GM19395 (cell line): Measurements from ENCODE around the gene MYCBP2.

Experiments used
- ATAC-seq: cut with Tn5 transposase; IDR thresholded peaks from one replicate; pipeline ENCODE4 v1.9.1; 2021; ENCODE audit warnings: mild to moderate bottlenecking, moderate library complexity; ENCODE audit not compliant: unreplicated experiment

The MYCBP2 gene

DNA sequence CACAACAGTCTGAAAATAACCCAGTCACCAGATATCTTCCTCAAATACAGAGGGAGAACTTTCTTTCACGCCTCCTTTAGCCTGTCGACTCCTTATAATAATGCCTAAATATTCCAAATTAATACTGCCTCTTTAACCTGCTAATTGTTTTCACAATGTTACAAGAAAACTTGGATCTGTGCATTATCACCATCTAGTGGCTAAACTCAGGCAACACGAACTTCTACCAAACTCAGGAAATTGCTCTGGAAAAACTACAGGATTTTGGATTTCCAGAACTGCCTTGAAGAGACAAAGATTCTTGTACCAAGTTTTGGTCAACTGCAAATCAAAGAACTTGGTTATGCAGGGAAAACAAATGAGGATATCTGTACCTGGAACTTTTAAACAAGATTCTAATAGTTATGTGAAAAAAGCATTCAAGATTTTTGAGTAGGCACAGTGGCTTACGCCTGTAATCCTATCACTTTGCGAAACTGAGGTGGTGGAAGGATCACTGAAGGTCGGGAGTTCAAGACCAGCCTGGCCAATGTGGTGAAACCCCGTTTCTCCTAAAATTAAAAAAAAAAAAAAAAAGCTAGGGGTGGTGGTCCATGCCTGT lies 324.2 kb downstream of the MYCBP2 start:
- no peak for ATAC-seq

DNA sequence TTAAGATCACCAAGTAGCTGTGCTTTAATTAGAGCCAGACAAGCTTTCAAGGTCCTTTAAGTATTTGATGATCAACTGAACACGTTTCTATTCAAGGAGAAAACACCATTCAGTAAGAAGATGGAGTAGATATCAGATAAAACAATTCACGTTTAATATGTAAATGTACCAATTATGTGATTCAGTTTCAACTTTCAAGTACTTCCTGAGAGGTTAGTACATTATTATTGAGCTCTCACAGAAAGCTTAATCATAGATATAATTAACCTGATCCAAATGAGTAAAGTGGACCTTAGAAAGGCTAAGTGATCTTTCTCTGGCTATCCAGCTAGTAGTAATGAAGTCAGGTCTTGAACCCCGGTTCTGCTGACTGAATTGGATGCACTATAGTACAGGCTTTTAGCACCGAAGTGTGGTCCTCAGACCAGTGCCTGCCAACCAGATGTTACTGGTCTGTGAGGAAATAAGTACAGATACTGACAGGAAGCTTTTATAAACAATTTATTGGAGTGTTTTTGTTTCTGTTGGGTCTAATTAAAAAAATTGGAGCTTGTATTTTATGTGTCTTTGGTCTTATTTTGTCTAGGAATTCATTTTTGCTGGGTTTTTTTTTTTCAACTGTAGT lies 324.8 kb downstream of the MYCBP2 start:
- no peak for ATAC-seq

DNA sequence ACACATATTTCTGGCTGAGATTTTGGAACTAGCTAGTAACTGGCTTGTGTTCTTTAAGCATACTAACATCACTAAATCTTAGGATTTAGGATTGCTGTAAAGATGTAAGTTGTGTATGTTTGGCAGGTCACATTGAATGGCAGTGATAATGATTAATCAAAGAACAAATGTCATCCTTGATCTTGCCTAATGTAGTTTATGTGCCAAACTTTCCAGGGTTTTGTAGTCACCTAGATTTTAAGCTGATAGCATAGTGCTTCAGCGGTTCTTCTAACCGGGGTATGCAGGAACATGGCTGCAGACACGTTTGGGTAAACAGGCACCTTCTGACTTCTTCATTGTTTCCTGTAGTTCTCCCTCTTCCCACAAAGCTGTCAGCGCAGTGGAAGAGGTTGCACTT lies 325.4 kb downstream of the MYCBP2 start:
- no peak for ATAC-seq

DNA sequence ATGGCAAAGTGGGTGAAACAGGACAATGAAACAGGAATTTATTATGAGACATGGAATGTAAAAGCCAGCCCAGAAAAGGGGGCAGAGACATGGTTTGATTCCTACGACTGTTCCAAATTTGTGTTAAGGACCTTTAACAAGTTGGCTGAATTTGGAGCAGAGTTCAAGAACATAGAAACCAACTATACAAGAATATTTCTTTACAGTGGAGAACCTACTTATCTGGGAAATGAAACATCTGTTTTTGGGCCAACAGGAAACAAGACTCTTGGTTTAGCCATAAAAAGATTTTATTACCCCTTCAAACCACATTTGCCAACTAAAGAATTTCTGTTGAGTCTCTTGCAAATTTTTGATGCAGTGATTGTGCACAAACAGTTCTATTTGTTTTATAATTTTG lies 326.4 kb downstream of the MYCBP2 start:
- no peak for ATAC-seq
